SK-N-SH (cell line): ENCODE results near the gene TFG. TPM values are rescaled to one million over a fixed set of nuclear protein-coding genes. Genes with fewer than 3 reads are reported as not detected.

Experiments
- CTCF ChIA-PET: fragments of 300-600, 350-600 bp; formaldehyde crosslinking; extraction: SDS; loops from one replicate; lab custom pipeline; 2021; lab: Yijun Ruan, JAX
- POLR2A ChIA-PET: fragments of 350-600 bp; sonication (Branson Sonifier 250); formaldehyde crosslinking; extraction: SDS; loops from one replicate; lab custom pipeline; 2020; ENCODE audit warnings: antibody characterized with exemption, inconsistent platforms; lab: Yijun Ruan, JAX
- DNase-seq: peaks from one replicate; pipeline ENCODE4 v3.0.0; 2012
- H2AFZ ChIP-seq: fragments of 200-600 bp; sonication (generic); 2 replicates; pipeline ENCODE4 v1.8.1; 2016; ENCODE audit warnings: antibody characterized with exemption, mild to moderate bottlenecking, low read depth
- H3F3A ChIP-seq: fragments of 200-600 bp; sonication (generic); replicated peaks from 2 replicates; pipeline ENCODE3; 2016; ENCODE audit warnings: antibody characterized with exemption, mild to moderate bottlenecking; ENCODE audit not compliant: insufficient read depth
- H3K27ac ChIP-seq, 2 experiments: fragments of 200-500 bp in 1 of 2; fragments of 200-600 bp in 1 of 2; sonication (Bioruptor generic) in 1 of 2; sonication (generic), shearing (Covaris generic) in 1 of 2; 2 replicates each; pipeline versions ENCODE4 v1.5.1 to v1.6.1; 2014 to 2016; ENCODE audit warnings: low read depth in 2 of 2, inconsistent platforms in 1 of 2, low read length in 1 of 2, mild to moderate bottlenecking in 1 of 2, mixed read lengths in 1 of 2
- H3K27me3 ChIP-seq: fragments of 200-600 bp; sonication (generic), shearing (Covaris generic); 2 replicates; pipeline ENCODE4 v1.6.1; 2016; ENCODE audit warnings: mixed run types; ENCODE audit not compliant: insufficient read depth
- H3K36me3 ChIP-seq, 2 experiments: fragments of 200-500 bp in 1 of 2; fragments of 200-600 bp in 1 of 2; sonication (Bioruptor generic) in 1 of 2; sonication (generic) in 1 of 2; replicated peaks in 1 of 2; 2 replicates each; pipeline versions ENCODE3 to v1.5.1; 2014 to 2016; ENCODE audit warnings: low read length in 1 of 2, mild to moderate bottlenecking in 1 of 2; ENCODE audit not compliant: insufficient read depth in 2 of 2, control insufficient read depth in 1 of 2
- H3K4me1 ChIP-seq, 2 experiments: fragments of 200-500 bp in 1 of 2; fragments of 200-600 bp in 1 of 2; sonication (Bioruptor generic) in 1 of 2; sonication (generic), shearing (Covaris generic) in 1 of 2; 2 replicates each; pipeline versions ENCODE4 v1.5.1 to v1.6.1; 2014 to 2016; ENCODE audit warnings: low read depth in 1 of 2, low read length in 1 of 2, mixed run types in 1 of 2; ENCODE audit not compliant: insufficient read depth in 2 of 2, control insufficient read depth in 1 of 2
- H3K4me2 ChIP-seq: fragments of 200-600 bp; sonication (generic), shearing (Covaris generic); 2 replicates; pipeline ENCODE4 v1.6.1; 2017; ENCODE audit warnings: mixed run types
- H3K4me3 ChIP-seq, 2 experiments: fragments of 200-500 bp in 1 of 2; fragments of 200-600 bp in 1 of 2; sonication (Bioruptor generic) in 1 of 2; sonication (generic), shearing (Covaris generic) in 1 of 2; 2 replicates each; pipeline versions ENCODE4 v1.5.1 to v1.8.1; 2014 to 2016; ENCODE audit warnings: low read depth in 2 of 2, inconsistent platforms in 1 of 2, low read length in 1 of 2, mild to moderate bottlenecking in 1 of 2, mixed read lengths in 1 of 2, moderate library complexity in 1 of 2
- H3K79me2 ChIP-seq: fragments of 200-600 bp; sonication (generic); 2 replicates; pipeline ENCODE4 v1.8.1; 2017; ENCODE audit warnings: mild to moderate bottlenecking; ENCODE audit not compliant: insufficient read depth
- H3K9ac ChIP-seq: fragments of 200-600 bp; sonication (generic); 2 replicates; pipeline ENCODE4 v1.6.1; 2017; ENCODE audit warnings: mixed run types
- H3K9me2 ChIP-seq: fragments of 200-600 bp; sonication (generic); 2 replicates; pipeline ENCODE4 v1.6.1; 2017; ENCODE audit warnings: mixed run types
- H3K9me3 ChIP-seq: fragments of 200-600 bp; sonication (generic); 2 replicates; pipeline ENCODE4 v1.6.1; 2017; ENCODE audit warnings: mixed run types, mild to moderate bottlenecking, moderate library complexity
- H4K20me1 ChIP-seq: fragments of 200-600 bp; sonication (generic); 2 replicates; pipeline ENCODE4 v1.6.1; 2017; ENCODE audit warnings: mild to moderate bottlenecking, mixed run types; ENCODE audit not compliant: insufficient read depth
- CTCF ChIP-seq: fragments of 200-600 bp; sonication (generic); IDR thresholded peaks from 2 replicates; pipeline ENCODE4 v1.6.1; 2017; ENCODE audit warnings: antibody characterized with exemption, mild to moderate bottlenecking, moderate library complexity
- EP300 ChIP-seq, 2 experiments: IDR thresholded peaks; 2 replicates each; pipeline versions ENCODE4 v1.4.0 to v1.6.1; 2012; ENCODE audit warnings: borderline replicate concordance in 1 of 2, low read depth in 1 of 2, low read length in 1 of 2
- JUND ChIP-seq: IDR thresholded peaks from 2 replicates; pipeline ENCODE4 v1.4.0; 2012
- NFIC ChIP-seq: IDR thresholded peaks from 2 replicates; pipeline ENCODE4 v1.4.0; 2012; ENCODE audit warnings: borderline replicate concordance
- NRF1 ChIP-seq: IDR thresholded peaks from 2 replicates; pipeline ENCODE4 v1.6.1; 2012; ENCODE audit warnings: low read depth, mild to moderate bottlenecking, low read length
- RAD21 ChIP-seq: IDR thresholded peaks from 2 replicates; pipeline ENCODE4 v1.6.1; 2012; ENCODE audit warnings: mild to moderate bottlenecking, low read length
- SIN3A ChIP-seq: IDR thresholded peaks from 2 replicates; pipeline ENCODE4 v1.6.1; 2012; ENCODE audit warnings: low read depth, mild to moderate bottlenecking, low read length, moderate library complexity, borderline replicate concordance
- TAF1 ChIP-seq: IDR thresholded peaks from 2 replicates; pipeline ENCODE4 v1.6.1; 2012; ENCODE audit warnings: low read depth, mild to moderate bottlenecking, low read length, moderate library complexity, borderline replicate concordance
- USF1 ChIP-seq: IDR thresholded peaks from 2 replicates; pipeline ENCODE4 v1.4.0; 2012; ENCODE audit warnings: low read depth, borderline replicate concordance
- USF2 ChIP-seq: fragments of 150-350 bp; IDR thresholded peaks from 2 replicates; pipeline ENCODE4 v1.6.1; 2017; ENCODE audit warnings: antibody characterized with exemption, low read length, low read depth, borderline replicate concordance
- ZBTB33 ChIP-seq: IDR thresholded peaks from 2 replicates; pipeline ENCODE4 v1.4.0; 2012; ENCODE audit warnings: low read depth, borderline replicate concordance
- whole genome bisulfite sequencing: methylation state at CpG from one replicate; pipeline ENCODE4 v1.1.6; 2017; ENCODE audit warnings: low lambda C conversion rate; 5-methylcytosine and 5-hydroxymethylcytosine counted together
- polyA plus RNA-seq, 3 experiments: library from polyadenylated mRNA; depleted of rRNA; stranded (reverse); fragments of >200 nt; gene quantifications; 2 replicates each; pipeline ENCODE4 v1.2.3, GENCODE V29; 2012

TFG gene
- polyA plus RNA-seq, 1 of the 3 experiments (the other 2 are of a cell fraction): 83.1 TPM

- DNase-seq: no peak
- Histone ChIP-seq H3K4me1 (peaks cover 4 to 10% of the 10 kb centered on the region in 2 experiments; a peak in 3 of 4 replicates), H3K9ac (no peak overlapping the region), H2AFZ (no peak overlapping the region), H3K27ac (no peak overlapping the region), H3K4me3 (no peak overlapping the region), H3K4me2 (no peak overlapping the region), H3K27me3 (no peaks in the 10 kb centered on the region), H3K9me2 (no peaks in the 10 kb centered on the region), H3K79me2 (peaks cover 100% of the 10 kb centered on the region), H3K36me3 (peaks cover 41 to 86% of the 10 kb centered on the region in 2 experiments), H3K9me3 (no peaks in the 10 kb centered on the region), H4K20me1 (peaks cover 94% of the 10 kb centered on the region), H3F3A (peaks cover 24% of the 10 kb centered on the region)
- TF ChIP-seq TAF1 (no peak), USF1 (no peak), RAD21 (no peak), USF2 (no peak), ZBTB33 (no peak), NFIC (no peak), EP300 (IDR thresholded peaks at IDR 0.05; ENCODE audit: borderline replicate concordance in 1 of 2, low read depth in 1 of 2, low read length in 1 of 2) (no peak), NRF1 (no peak), SIN3A (no peak), JUND (no peak)
- POLR2A ChIA-PET: no interaction called here
- CTCF ChIA-PET: interaction anchor here (0.8 to 1.6 kb wide), 3 partner anchors 112 to 884 kb away, joined by 3 to 7 read pairs (median 4); no protein-coding TSS in a partner anchor
These were observed 5.9 kb downstream of the TFG start for GRCh38 chr3:100715176-100715575.

GRCh38 chr3:100717063-100717462 lies 7.8 kb downstream of the TFG start:
- ChIA-PET CTCF (no interaction called here), POLR2A (no interaction called here)
- no peak for DNase-seq
- Histone ChIP-seq H3K4me3 (no peak overlapping the region), H3K79me2 (peaks cover 100% of the 10 kb centered on the region), H3K9ac (no peak overlapping the region), H3K4me2 (0 out of 2 replicates have a peak overlapping the region, but pooled peaks have one; percentile 5), H4K20me1 (peaks cover 92% of the 10 kb centered on the region), H3K4me1 (no peaks in the 10 kb centered on the region; a peak in 2 of 4 replicates), H3F3A (peaks cover 15% of the 10 kb centered on the region), H3K9me3 (no peaks in the 10 kb centered on the region), H3K27me3 (no peaks in the 10 kb centered on the region), H2AFZ (no peak overlapping the region), H3K36me3 (peaks cover 53 to 91% of the 10 kb centered on the region in 2 experiments), H3K27ac (no peak overlapping the region), H3K9me2 (no peaks in the 10 kb centered on the region)
- no peak for TF ChIP-seq USF1
- no peak for TF ChIP-seq SIN3A
- TF ChIP-seq CTCF: no peak
- 95% methylated on average over 2 of the region's 2 CpGs for WGBS
